Prostate gland (tissue), 2 donors: ENCODE results near the gene AKAP7.

Experiments
- POLR2A ChIP-seq: fragments of 450-650 bp; IDR thresholded peaks from one replicate; pipeline ENCODE4 v1.6.1; 2016; ENCODE audit warnings: antibody characterized with exemption, mild to moderate bottlenecking
- TF ChIP-seq, protein P1 (sequence below), 4 experiments: fragments of 200-600 bp in 2 of 4; fragments of 450-650 bp in 2 of 4; sonication (generic) in 2 of 4; IDR thresholded peaks; 1 replicate in 3 of 4; 2 replicates in 1 of 4; pipeline ENCODE4 v1.5.1; 2016 to 2019; ENCODE audit warnings: antibody characterized with exemption in 4 of 4, mild to moderate bottlenecking in 2 of 4, moderate library complexity in 2 of 4

DNA sequence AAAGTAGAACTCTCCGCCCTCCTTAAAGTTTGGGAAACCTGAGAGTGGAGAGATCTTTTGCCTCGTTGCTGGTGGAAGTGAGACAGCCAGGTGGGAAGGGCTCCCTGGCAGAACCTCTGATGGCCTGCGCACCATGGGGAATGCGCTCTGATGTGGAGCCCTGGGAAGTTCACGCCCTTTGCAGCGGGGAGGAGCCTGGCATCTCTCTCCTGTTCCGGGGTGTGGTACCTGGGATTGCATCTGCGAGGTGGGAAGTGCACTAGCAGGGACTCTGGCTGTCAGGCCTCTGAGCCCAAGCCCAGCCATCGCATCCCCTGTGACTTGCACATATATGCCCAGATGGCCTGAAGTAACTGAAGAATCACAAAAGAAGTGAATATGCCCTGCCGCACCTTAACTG lies 159.8 kb downstream of the AKAP7 start:
- TF ChIP-seq, protein P1, sequence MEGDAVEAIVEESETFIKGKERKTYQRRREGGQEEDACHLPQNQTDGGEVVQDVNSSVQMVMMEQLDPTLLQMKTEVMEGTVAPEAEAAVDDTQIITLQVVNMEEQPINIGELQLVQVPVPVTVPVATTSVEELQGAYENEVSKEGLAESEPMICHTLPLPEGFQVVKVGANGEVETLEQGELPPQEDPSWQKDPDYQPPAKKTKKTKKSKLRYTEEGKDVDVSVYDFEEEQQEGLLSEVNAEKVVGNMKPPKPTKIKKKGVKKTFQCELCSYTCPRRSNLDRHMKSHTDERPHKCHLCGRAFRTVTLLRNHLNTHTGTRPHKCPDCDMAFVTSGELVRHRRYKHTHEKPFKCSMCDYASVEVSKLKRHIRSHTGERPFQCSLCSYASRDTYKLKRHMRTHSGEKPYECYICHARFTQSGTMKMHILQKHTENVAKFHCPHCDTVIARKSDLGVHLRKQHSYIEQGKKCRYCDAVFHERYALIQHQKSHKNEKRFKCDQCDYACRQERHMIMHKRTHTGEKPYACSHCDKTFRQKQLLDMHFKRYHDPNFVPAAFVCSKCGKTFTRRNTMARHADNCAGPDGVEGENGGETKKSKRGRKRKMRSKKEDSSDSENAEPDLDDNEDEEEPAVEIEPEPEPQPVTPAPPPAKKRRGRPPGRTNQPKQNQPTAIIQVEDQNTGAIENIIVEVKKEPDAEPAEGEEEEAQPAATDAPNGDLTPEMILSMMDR (IDR thresholded peaks at IDR 0.05), result no peak
- TF ChIP-seq POLR2A, result no peak
